ENCODE results near the gene CNDP2.

CNDP2 gene

DNA sequence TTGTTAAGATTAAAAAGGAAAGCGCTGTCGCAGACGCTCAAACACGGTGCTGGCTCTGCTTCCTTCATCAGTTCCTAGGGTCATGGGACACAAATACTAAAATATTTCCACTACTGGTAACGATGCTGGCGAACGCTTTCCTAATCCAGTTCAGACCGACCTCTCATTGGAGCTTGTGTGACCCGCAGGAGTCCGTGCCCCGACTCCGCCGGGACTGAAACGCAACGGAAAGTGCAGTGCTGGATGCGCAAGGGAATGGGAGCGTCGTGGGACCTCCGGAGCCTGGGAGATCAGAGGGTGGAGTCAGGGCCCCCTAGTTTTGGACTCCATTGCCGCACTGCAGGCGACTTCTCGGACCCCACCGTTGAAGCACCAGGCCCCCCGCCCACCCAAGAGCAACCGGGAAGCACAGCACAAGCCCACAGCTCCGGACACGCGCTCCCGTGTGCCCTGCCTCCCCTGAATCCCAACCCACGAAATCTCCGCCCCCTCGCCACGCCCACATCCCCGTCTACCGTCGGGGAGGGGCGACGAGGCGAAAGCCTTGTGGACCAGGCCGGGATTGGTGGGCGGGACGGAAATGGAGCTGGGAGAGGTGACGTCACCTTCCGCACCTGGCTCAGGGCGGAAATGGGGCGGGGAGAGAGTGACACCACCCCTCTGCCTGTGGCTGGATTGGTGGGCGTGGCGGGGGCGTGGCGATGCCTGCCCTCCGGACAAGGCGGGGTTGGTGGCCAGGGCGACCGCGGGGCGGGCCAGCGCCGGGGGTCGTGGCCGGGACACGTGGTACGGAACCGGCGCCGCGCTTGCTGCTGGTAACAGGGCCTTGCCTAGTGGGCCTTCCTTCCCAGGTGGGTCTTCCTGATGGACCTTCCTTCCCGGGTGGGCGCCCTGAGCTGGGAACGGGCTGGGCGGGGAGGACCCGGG, at the start of gene CNDP2:
Gene CNDP2 (plus strand): TSS at position 783 of the 927 bp plus-strand sequence. CDS start 3,611 bp downstream, outside the sequence.
- DNase-seq = peak; percentile 87

DNA sequence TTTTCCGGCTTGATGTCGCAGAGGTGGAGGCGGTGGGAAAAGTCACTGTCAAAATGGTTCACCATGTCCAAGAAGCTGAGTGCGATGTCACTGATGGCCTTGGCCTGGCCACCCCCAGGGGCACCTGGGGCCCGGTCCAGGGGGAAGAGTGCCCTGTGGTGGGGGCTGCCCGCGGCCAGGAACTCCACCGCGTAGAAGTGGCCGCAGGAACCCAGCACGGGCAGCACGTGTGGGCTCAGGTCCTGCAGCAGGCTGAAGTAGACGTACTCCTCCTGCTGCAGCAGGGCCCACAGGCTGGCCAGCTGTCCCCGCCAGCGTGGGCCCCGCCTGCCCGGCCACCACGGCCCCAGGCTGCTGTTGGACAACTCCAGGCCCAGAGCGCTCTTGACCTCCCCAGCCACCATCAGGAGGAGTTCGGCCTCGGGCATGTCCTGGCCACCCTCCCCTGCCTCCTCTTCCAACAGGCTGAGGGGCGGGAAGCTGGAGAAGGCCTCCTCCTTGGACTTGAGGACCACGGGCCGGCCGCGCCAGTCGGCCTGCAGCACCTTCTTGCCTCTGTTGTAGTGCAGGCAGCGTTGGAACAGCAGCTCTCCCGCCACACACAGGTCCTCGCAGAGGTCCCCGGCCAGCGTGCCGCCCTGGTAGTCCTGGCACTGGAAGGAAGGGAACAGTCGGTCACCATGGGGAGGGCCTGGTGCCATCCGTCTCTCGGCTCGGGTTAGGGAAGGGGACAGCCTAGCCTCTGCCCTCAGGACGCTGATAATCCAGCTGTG, 49.3 kb upstream of the CNDP2 start:
- DNase-seq = no peak

GRCh38 chr18:74447404-74448152, 48.6 kb upstream of the CNDP2 start:
- DNase-seq = no peak

DNA sequence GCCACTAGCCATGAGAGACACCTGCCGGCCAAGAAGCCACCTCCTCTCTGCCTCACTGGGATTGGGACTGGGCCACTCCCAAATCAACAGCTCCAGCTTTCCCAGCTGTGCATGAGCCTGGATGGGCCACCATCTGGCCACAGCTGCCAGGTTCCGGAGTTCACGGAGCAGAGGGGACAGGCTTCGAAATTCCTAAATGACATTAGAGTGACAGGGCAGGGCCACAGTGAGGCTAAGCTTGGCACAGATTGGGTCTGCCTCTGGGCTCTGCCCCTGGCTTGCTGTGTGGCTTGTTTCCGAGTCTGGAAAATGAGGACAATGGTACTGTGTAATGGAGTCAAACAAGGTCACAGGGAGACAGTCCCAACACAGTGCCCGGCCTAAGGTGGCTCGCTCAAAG, 45.5 kb upstream of the CNDP2 start:
- no peak for DNase-seq

DNA sequence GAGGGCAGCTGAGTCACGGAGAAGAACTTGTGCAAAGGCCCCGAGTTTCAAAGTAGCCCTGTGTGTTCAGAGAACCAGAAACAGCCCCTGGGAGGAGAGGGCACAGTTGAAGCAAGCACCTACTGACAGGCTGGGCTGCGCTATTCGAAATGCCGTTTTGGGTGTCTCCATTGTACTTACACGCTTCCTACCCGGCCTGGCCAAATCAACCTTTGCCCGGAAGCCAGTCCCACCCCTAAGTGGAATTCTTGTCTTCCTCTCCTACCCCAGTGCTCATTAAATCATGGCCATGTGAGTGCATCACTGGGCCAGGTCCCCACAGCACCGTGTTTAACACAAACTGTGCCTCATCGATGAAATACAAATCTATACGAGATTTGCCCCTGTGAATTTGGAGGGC, 45.0 kb upstream of the CNDP2 start:
- DNase-seq = no peak

- no peak for DNase-seq
Measured at GRCh38 chr18:74453016-74453566, 43.1 kb upstream of the CNDP2 start.

GRCh38 chr18:74453642-74454198, 42.4 kb upstream of the CNDP2 start:
- DNase-seq = no peak

DNA sequence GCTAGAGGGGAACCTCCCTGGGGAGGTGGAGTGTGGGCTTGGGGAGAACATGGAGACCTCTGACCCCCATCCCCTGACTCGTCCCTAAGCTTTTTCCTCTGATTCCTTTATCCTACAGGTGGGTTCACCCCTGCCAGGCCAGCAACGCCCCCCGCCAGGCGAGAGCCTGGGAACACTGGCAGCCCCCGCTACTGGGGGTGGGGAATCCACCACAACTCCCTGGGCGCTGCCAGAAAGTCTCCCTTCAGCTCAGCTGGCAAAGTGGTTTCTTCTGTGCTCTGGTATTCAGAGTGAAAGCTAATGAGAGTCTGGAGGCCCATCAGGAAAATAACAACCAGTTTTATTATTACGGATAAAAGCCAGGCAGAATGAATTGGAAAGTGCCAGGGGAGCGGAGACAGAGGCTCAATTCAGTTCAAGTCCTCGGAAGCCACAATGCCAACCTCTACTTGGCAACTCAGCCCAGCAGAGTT, 41.8 kb upstream of the CNDP2 start:
- no peak for DNase-seq

GRCh38 chr18:74455386-74455785, 40.8 kb upstream of the CNDP2 start:
- no peak for DNase-seq

DNA sequence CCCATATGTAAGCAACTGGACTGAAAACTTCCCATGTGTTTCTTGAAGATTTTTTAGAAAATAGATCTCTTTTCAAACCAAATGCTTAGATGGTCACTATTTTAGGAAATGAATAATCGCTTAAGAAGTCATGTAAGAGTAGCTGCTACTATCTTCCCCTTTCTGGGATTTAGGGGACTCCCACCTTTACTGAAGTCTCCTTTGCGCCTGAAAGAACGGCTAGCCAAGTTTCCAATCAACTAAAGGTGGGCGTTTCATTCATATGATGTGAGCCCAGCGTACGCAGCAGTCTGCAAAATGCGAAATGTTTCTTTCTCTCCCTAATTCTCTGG, 40.2 kb upstream of the CNDP2 start:
- DNase-seq = no peak

GRCh38 chr18:74456349-74457042, 39.7 kb upstream of the CNDP2 start:
- no peak for DNase-seq

DNA sequence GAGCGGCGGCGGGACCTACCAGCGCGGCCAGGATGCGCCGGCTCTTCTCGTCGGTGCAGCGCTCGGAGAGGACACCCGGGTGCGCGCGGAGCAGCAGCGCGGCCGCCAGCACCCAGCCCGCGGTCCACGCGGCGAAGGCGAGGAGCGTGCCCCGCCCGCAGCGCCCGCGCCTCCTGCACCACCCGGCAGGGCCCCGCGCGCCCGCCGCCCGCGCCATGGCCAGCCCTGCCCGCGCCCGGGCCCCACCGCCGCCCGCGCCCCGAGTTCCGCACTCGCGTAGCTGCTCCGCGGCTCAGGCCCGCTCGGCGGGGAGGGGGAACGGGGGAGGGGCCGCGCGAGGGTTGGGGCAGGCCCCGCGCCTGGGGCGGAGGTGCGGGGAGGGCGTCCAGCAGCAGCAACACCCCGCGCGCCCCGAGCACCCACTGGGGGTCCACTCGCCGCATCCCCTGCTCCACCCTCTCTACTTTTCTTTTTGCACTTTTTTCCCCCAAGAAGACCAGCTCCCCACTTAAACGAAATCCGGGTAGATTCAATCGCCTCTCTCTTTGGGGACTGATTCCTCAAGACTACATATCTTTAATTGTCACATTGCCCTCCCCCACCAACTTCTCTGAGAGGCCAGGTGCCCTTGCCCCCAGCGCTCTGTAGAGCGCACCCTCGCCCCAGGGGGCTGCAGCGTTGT, 39.0 kb upstream of the CNDP2 start, which contains the start of gene DIPK1C:
Gene DIPK1C (minus strand): TSS at position 266 of the 682 bp plus-strand sequence. CDS start 49 bp downstream, at position 217.
- DNase-seq = no peak

DNA sequence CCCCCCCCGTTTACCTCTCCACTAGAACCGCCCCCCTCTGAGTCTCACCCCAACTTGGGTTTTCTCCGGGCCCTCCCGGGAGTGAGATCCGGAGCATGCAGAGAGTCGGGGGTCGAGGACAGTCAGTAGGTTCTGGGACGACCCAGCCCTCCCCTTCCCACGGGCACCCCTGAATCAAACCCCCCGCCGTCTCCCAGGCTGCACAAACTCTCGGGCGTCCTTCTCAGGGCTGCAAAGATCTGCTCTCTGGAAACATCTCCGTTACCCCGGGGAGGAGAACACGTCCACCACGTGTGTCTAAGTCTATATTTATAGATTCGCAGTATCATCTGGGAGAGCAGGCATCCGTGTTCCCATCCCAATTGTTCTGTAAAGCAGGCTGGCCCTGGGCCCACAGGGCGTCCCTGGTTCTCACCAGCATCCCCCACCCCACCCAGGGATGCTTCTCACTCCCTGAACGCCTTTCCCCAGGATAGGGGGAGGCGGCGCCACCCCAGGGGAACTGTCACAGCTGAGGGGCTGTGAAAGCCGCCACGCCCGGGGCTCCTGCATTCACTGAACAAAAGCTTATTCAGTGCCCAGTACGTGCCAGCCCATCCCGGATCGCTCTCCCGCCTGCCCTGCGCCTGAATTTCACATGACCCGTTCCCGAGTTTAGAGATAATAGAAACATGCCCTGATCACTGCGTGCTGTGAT, 38.3 kb upstream of the CNDP2 start:
- no peak for DNase-seq

DNA sequence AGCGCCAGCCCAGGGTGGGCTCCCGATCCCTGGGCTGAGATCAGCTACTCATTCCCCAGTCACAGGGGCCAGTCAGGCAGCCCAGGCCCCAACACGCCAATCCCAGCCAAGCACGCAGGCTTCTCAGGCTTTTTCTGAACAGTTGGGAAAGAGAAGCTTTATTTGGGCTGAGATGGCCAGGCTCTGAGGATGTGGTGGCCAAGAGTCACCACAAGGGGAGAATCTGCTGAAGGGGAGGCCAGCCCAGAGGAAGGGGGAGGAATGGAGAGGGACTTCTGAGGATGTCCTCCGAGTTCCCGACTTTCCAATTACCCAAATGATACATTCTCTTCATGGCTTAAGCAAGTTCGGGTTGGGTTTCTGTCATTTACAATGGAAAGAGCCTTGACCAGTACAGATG, 36.3 kb upstream of the CNDP2 start:
- DNase-seq = no peak

- no peak for DNase-seq
Measured at GRCh38 chr18:74460825-74461224, 35.3 kb upstream of the CNDP2 start.

GRCh38 chr18:74463254-74463653, 32.9 kb upstream of the CNDP2 start:
- DNase-seq = no peak

DNA sequence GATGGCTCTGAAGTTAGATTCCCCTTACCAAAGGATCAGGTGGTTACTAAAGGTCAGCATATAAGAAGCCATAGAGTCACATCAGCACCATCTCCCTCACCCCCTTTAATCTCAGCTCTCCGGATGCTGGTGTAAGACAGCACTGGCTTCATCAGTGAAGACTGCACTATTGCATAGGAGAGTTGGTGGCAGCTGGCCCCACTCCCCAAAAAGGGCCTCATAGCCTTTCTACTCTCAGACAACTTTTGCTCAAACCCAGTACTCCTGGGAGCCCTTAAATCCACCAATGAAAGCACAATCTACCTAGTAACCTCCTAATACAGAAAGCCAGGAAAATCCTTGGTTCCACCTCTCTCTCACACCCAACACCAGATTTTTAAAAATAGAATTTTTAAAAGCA, 32.2 kb upstream of the CNDP2 start:
- DNase-seq = no peak

- no peak for DNase-seq
Measured at GRCh38 chr18:74465775-74466174, 30.4 kb upstream of the CNDP2 start.

DNA sequence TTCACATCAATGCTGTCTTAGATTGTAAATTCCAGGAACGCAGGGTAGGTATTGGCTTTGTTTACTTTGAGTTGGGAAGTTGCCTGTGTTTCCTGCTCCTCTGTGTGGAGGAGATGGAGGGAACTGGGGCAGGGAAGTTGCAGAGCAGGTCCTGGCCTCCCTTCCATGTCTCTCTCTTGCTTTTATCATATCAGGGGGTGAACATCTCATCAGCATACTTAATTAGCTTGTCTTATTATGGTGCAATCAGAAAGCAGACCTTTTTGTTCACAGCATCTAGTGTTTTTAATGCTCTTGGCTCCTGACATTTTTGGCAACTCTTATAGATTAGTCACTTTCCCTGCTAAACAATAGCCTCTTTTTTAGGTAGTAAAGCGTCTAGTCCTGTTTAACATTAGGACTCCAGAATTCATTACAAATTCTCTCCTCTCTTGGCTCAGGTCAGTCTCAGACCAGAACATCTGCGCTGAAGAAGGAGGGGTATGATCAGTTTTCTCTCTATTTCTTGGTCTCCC, 27.6 kb upstream of the CNDP2 start:
- no peak for DNase-seq

DNA sequence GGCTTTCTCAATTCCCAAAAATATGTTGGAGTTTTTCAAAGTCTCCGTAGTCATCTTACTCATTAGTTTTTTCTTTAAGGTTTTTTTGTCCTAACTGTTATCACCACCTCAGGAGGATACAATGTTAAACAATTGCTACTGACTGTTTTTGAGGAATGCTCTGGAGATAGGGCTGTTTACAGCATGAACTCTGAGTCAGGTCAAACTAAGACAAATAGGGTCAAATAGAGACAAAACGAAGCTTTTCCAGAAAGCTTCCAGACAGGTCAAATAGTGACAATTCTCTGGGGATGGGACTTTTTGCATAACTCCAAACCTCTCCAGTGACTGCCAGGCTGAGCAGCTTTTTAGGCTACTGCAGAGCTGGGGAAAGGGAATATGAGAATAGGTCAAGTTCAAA, 23.9 kb upstream of the CNDP2 start:
- DNase-seq = no peak
